H1 (cell line): ENCODE data around the gene DAB2IP. TPM values are rescaled to one million over a fixed set of nuclear protein-coding genes. Genes with fewer than 3 reads are reported as not detected.

Source experiments
- CTCF ChIA-PET: fragments of 300-600 bp; sonication (Branson Sonifier 250); formaldehyde crosslinking; loops from one replicate; lab custom pipeline; 2021; ENCODE audit not compliant: partially characterized antibody; lab: Charles Lee
- POLR2A ChIA-PET: fragments of 300-600 bp; sonication (Branson Sonifier 250); formaldehyde crosslinking; loops from one replicate; lab custom pipeline; 2021; ENCODE audit warnings: inconsistent platforms; ENCODE audit not compliant: partially characterized antibody; lab: Charles Lee
- DNase-seq, 2 experiments: peaks; one replicate each; pipeline versions ENCODE4 v3.0.0 to v3.0.0-alpha.2; 2010 to 2022; ENCODE audit warnings: low spot score in 2 of 2, low read depth in 1 of 2, mixed read lengths in 1 of 2
- FAIRE-seq: peaks from 2 replicates; lab custom pipeline; 2011; peaks lifted over from hg19 to GRCh38; lab: Jason Lieb, UNC
- H2AFZ ChIP-seq: 2 replicates; pipeline ENCODE4 v1.8.1; 2012; ENCODE audit warnings: low read length, inconsistent platforms
- H2AK5ac ChIP-seq: 2 replicates; pipeline ENCODE4 v1.6.1; 2013; ENCODE audit warnings: low read depth, low read length
- H2BK120ac ChIP-seq: replicated peaks from 2 replicates; pipeline ENCODE3; 2013; ENCODE audit warnings: low read depth, low read length, inconsistent platforms
- H2BK12ac ChIP-seq: 2 replicates; pipeline ENCODE4 v1.6.1; 2013; ENCODE audit warnings: low read depth, low read length
- H2BK15ac ChIP-seq: 2 replicates; pipeline ENCODE4 v1.6.1; 2013; ENCODE audit warnings: low read length
- H2BK20ac ChIP-seq: 2 replicates; pipeline ENCODE4 v1.6.1; 2013; ENCODE audit warnings: low read length
- H2BK5ac ChIP-seq: 2 replicates; pipeline ENCODE4 v1.6.1; 2013; ENCODE audit warnings: low read depth, low read length
- H3K14ac ChIP-seq: 2 replicates; pipeline ENCODE4 v1.6.1; 2013; ENCODE audit warnings: inconsistent platforms; ENCODE audit not compliant: insufficient read length
- H3K18ac ChIP-seq: 2 replicates; pipeline ENCODE4 v1.6.1; 2013; ENCODE audit warnings: low read length; ENCODE audit errors: extremely low read depth
- H3K23ac ChIP-seq: 2 replicates; pipeline ENCODE4 v1.6.1; 2013; ENCODE audit warnings: inconsistent platforms; ENCODE audit not compliant: insufficient read length
- H3K23me2 ChIP-seq: 2 replicates; pipeline ENCODE4 v1.6.1; 2013; ENCODE audit warnings: low read depth, low read length
- H3K27ac ChIP-seq: 2 replicates; pipeline ENCODE4 v1.6.1; 2011; ENCODE audit warnings: low read depth, low read length, inconsistent platforms
- H3K27me3 ChIP-seq, 4 experiments: replicated peaks in 1 of 4; 1 replicate in 1 of 4; 2 replicates in 3 of 4; pipeline versions ENCODE4 v1.6.1 to v1.8.1; 2011 to 2013; ENCODE audit warnings: low read length in 3 of 4, mild to moderate bottlenecking in 3 of 4, inconsistent platforms in 2 of 4, mixed read lengths in 2 of 4, moderate library complexity in 1 of 4; ENCODE audit not compliant: control insufficient read depth in 3 of 4, insufficient read depth in 3 of 4; ENCODE audit errors: extremely low read depth in 1 of 4
- H3K36me3 ChIP-seq, 4 experiments: 2 replicates each; pipeline versions ENCODE4 v1.6.1 to v1.8.1; 2011 to 2013; ENCODE audit warnings: mild to moderate bottlenecking in 4 of 4, low read length in 3 of 4, moderate library complexity in 2 of 4, control low read depth in 1 of 4, inconsistent platforms in 1 of 4; ENCODE audit not compliant: insufficient read depth in 4 of 4, control insufficient read depth in 2 of 4
- H3K4ac ChIP-seq: replicated peaks from 2 replicates; pipeline ENCODE3; 2013; ENCODE audit warnings: low read length, low read depth, mixed read lengths, inconsistent platforms; ENCODE audit not compliant: insufficient read length
- H3K4me1 ChIP-seq, 4 experiments: replicated peaks in 1 of 4; 1 replicate in 1 of 4; 2 replicates in 3 of 4; pipeline versions ENCODE4 v1.6.1 to v1.8.1; 2011 to 2013; ENCODE audit warnings: low read length in 3 of 4, inconsistent platforms in 2 of 4, mixed read lengths in 1 of 4; ENCODE audit not compliant: insufficient read depth in 4 of 4, control insufficient read depth in 3 of 4
- H3K4me2 ChIP-seq, 2 experiments: 2 replicates each; pipeline versions ENCODE4 v1.6.1 to v1.8.1; 2011 to 2013; ENCODE audit warnings: low read depth in 2 of 2, low read length in 2 of 2, control low read depth in 1 of 2, inconsistent platforms in 1 of 2, mild to moderate bottlenecking in 1 of 2; ENCODE audit not compliant: insufficient read depth in 1 of 2
- H3K4me3 ChIP-seq, 4 experiments: fragments of 200-600, 300-600 bp in 1 of 4; sonication (generic), shearing (Covaris generic), sonication (Bioruptor Twin) in 1 of 4; 2 replicates each; pipeline versions ENCODE4 v1.5.1 to v1.8.1; 2011 to 2016; ENCODE audit warnings: low read length in 4 of 4, low read depth in 3 of 4, control low read depth in 2 of 4, inconsistent platforms in 2 of 4, mild to moderate bottlenecking in 2 of 4, mixed read lengths in 1 of 4, moderate library complexity in 1 of 4; ENCODE audit not compliant: insufficient read depth in 2 of 4; ENCODE audit errors: extremely low read depth in 1 of 4
- H3K56ac ChIP-seq: replicated peaks from 2 replicates; pipeline ENCODE3; 2013; ENCODE audit warnings: low read depth, mild to moderate bottlenecking, mixed read lengths, low read length, inconsistent platforms; ENCODE audit not compliant: insufficient read length
- H3K79me1 ChIP-seq: 2 replicates; pipeline ENCODE4 v1.6.1; 2013; ENCODE audit warnings: low read depth, low read length, control low read depth
- H3K79me2 ChIP-seq, 2 experiments: 2 replicates each; pipeline versions ENCODE4 v1.6.1 to v1.8.1; 2012 to 2013; ENCODE audit warnings: low read length in 2 of 2, mild to moderate bottlenecking in 2 of 2, inconsistent platforms in 1 of 2; ENCODE audit not compliant: insufficient read depth in 2 of 2, control insufficient read depth in 1 of 2
- H3K9ac ChIP-seq, 4 experiments: replicated peaks in 1 of 4; 1 replicate in 1 of 4; 2 replicates in 3 of 4; pipeline versions ENCODE4 v1.6.1 to v1.8.1; 2011 to 2013; ENCODE audit warnings: low read depth in 3 of 4, low read length in 3 of 4, control low read depth in 2 of 4, mild to moderate bottlenecking in 2 of 4, moderate library complexity in 2 of 4, inconsistent platforms in 1 of 4; ENCODE audit errors: extremely low read depth in 1 of 4
- H3K9me3 ChIP-seq, 2 experiments: 2 replicates each; pipeline versions ENCODE4 v1.6.1 to v1.8.1; 2012 to 2013; ENCODE audit warnings: mild to moderate bottlenecking in 2 of 2, moderate library complexity in 2 of 2, control low read depth in 1 of 2, inconsistent platforms in 1 of 2, low read depth in 1 of 2, low read length in 1 of 2, mixed read lengths in 1 of 2; ENCODE audit not compliant: insufficient read depth in 2 of 2
- H4K20me1 ChIP-seq, 2 experiments: replicated peaks in 1 of 2; 2 replicates each; pipeline versions ENCODE3 to v1.8.1; 2011 to 2013; ENCODE audit warnings: inconsistent platforms in 2 of 2, low read length in 2 of 2, mild to moderate bottlenecking in 1 of 2; ENCODE audit not compliant: insufficient read depth in 2 of 2, control insufficient read depth in 1 of 2
- H4K5ac ChIP-seq: 2 replicates; pipeline ENCODE4 v1.6.1; 2013; ENCODE audit warnings: low read length, low read depth, mixed read lengths, inconsistent platforms; ENCODE audit not compliant: insufficient read length
- H4K8ac ChIP-seq: 2 replicates; pipeline ENCODE4 v1.8.0; 2013; ENCODE audit warnings: mild to moderate bottlenecking, moderate library complexity, low read length, inconsistent platforms; ENCODE audit not compliant: insufficient read depth; ENCODE audit errors: extremely low read depth
- H4K91ac ChIP-seq: replicated peaks from 2 replicates; pipeline ENCODE3; 2013; ENCODE audit warnings: low read length, mixed read lengths, inconsistent platforms; ENCODE audit not compliant: insufficient read length
- ASH2L ChIP-seq: fragments of 200-600, 300-600 bp; sonication (generic); IDR thresholded peaks from one replicate; pipeline ENCODE4 v1.7.1; 2017; ENCODE audit warnings: low read length
- BCL11A ChIP-seq, 2 experiments: IDR thresholded peaks; one replicate each; pipeline ENCODE4 v1.6.1; 2011; ENCODE audit warnings: low read depth in 2 of 2, low read length in 2 of 2, mild to moderate bottlenecking in 2 of 2
- POLR2AphosphoS5 ChIP-seq: IDR thresholded peaks from 2 replicates; pipeline ENCODE4 v1.6.1; 2011; ENCODE audit warnings: low read depth, low read length
- YY1 ChIP-seq: IDR thresholded peaks from 2 replicates; pipeline ENCODE4 v1.6.1; 2011; ENCODE audit warnings: low read depth, mild to moderate bottlenecking, low read length
- WGBS, 2 experiments: shearing (Covaris generic) in 1 of 2; methylation state at CpG; one replicate each; pipeline versions ENCODE4 v1.1.6 to v1.1.7; 2013 to 2015; ENCODE audit warnings: low lambda C conversion rate in 2 of 2, mixed read lengths in 2 of 2, inconsistent platforms in 1 of 2, low coverage in 1 of 2, missing lambda C conversion rate in 1 of 2; ENCODE audit not compliant: insufficient replicate concordance in 2 of 2, insufficient coverage in 1 of 2, insufficient read length in 1 of 2; ENCODE audit errors: extremely low coverage in 1 of 2, missing lambda C conversion rate in 1 of 2; 5-methylcytosine and 5-hydroxymethylcytosine counted together
- polyA plus RNA-seq, 7 experiments: library from polyadenylated mRNA; depleted of rRNA in 3 of 7; stranded (reverse) in 5 of 7; unstranded in 2 of 7; fragments of >200 nt in 5 of 7; fragments of 200-250 nt in 2 of 7; gene quantifications; 1 replicate in 5 of 7; 2 replicates in 1 of 7; 4 replicates in 1 of 7; pipeline versions ENCODE4 v1.2.1 to v1.2.3, GENCODE V29; 2011 to 2013; ENCODE audit warnings: missing spikeins in 2 of 7, mixed read lengths in 2 of 7
- total RNA-seq: library from RNA; stranded (reverse); fragmentation: NEBNext Ultra II Directional; extraction: Animal tissue kit (Norgen Biotek cat#: 25700); gene quantifications from 2 replicates; pipeline ENCODE4 v1.2.1, GENCODE V29; 2021
- TF ChIP-seq, protein P1 (sequence below): IDR thresholded peaks from 2 replicates; pipeline ENCODE4 v1.6.1; 2012; ENCODE audit warnings: inconsistent platforms

The DAB2IP gene
- total and polyA plus RNA-seq, 2 of the 8 experiments (the other 6 are each of a cell fraction or from before 2014, with no cell fraction given): 19.7 to 39.5 TPM

DNA sequence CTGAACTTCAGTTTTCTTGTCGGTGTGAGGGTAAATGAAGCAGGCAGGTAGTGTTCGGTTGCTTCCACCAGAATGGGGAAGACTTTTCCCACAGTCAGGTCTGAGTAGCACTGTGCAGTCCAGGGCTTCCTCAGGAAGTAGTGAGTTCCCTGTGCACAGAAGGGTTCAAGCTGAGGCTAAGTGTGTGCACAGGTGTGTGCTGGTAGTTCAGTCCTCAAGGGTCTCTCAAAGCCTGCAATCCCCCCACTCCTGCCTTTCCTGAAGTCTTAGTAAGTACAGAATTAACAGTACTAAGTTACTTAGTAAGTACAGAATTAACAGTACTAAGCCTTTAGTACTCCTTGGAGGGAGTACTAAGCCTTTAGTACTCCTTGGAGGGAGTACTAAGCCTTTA lies 1.4 kb downstream of the DAB2IP start:
- ChIA-PET CTCF (interaction anchor here (0.7 to 5.0 kb wide), 12 partner anchors 10 to 109 kb away, joined by 3 to 28 read pairs (median 4); no protein-coding TSS in a partner anchor), POLR2A (no interaction called here)
- Histone ChIP-seq H3K23ac (no peak overlapping the region), H3K4me2 (peak overlapping the region; percentile 90 to 96), H3K56ac (no peak overlapping the region), H2AK5ac (peak overlapping the region; percentile 75; the same call in 1 of the 2 replicates), H3K18ac (peak overlapping the region; percentile 32; the same call in 1 of the 2 replicates), H3K4ac (no peak overlapping the region), H3K79me2 (peaks cover 3 to 40% of the 10 kb centered on the region in 2 experiments; a peak in 3 of 4 replicates), H4K5ac (no peak overlapping the region), H2BK15ac (peak overlapping the region; percentile 99), H3K4me3 (peak overlapping the region; percentile 52 to 69 (median 63)), H3K27me3 (peaks cover 0 to 7% (median 0%) of the 10 kb centered on the region in 4 experiments; a peak in 2 of 7 replicates), H3K4me1 (peaks cover 10 to 43% (median 29%) of the 10 kb centered on the region in 4 experiments), H4K91ac (peak overlapping the region; percentile 6), H4K20me1 (peaks cover 14 to 28% of the 10 kb centered on the region in 2 experiments), H3K14ac (no peak overlapping the region), H4K8ac (peak overlapping the region; percentile 18; the same call in 1 of the 2 replicates), H3K9me3 (no peaks in the 10 kb centered on the region), H3K27ac (no peak overlapping the region), H2AFZ (no peak overlapping the region), H3K79me1 (peaks cover 16% of the 10 kb centered on the region), H2BK5ac (no peak overlapping the region), H3K9ac (no peak overlapping the region; a peak in 2 of 7 replicates), H3K36me3 (no peaks in the 10 kb centered on the region), H2BK12ac (peak overlapping the region; percentile 27; the same call in 1 of the 2 replicates), H2BK120ac (no peak overlapping the region), H2BK20ac (no peak overlapping the region), H3K23me2 (peaks cover 17% of the 10 kb centered on the region; the same call in 1 of the 2 replicates)
- DNase-seq (no peak), FAIRE-seq (no peak)
- TF ChIP-seq, protein P1, sequence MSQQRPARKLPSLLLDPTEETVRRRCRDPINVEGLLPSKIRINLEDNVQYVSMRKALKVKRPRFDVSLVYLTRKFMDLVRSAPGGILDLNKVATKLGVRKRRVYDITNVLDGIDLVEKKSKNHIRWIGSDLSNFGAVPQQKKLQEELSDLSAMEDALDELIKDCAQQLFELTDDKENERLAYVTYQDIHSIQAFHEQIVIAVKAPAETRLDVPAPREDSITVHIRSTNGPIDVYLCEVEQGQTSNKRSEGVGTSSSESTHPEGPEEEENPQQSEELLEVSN: no peak
- TF ChIP-seq YY1 (no peak), POLR2AphosphoS5 (no peak), BCL11A (IDR thresholded peaks at IDR 0.05; ENCODE audit: low read depth in 2 of 2, low read length in 2 of 2) (no peak), ASH2L (no peak)
- WGBS, 2 experiments: 61% methylated on average over 2 of the region's 2 CpGs; no CpG with 5 or more reads in 1 of the 2 experiments
